ENCODE results near the gene ASCC2. TPM values are rescaled to one million over a fixed set of nuclear protein-coding genes. Genes with fewer than 3 reads are reported as not detected.

The ASCC2 gene
- total and polyA plus RNA-seq, 9 donors = 26.9 to 55.6 (median 36.9) TPM

GRCh38 chr22:29766632-29767170 lies 71.4 kb downstream of the ASCC2 start, which contains the start of gene ZMAT5:
TSS of gene ZMAT5 (minus strand) at chr22:29767007. CDS start at chr22:29748544, 18,463 bp downstream.
- peak; percentile 90 to 93 (median 93) for DNase-seq
- intact Hi-C loops (cut with DNase I) = loop anchor here in 1 of 4 donors (10.0 kb wide), 1 partner anchor 238 kb away; no protein-coding TSS in a partner anchor

GRCh38 chr22:29765905-29766631 lies 72.0 kb downstream of the ASCC2 start:
- peak in 1 of 5 donors; percentile 15 for DNase-seq
- Histone ChIP-seq H3K9me3 (no peaks in the 10 kb centered on the region), H3K4me3 (peak overlapping the region; percentile 97), H3K27me3 (no peaks in the 10 kb centered on the region), H3K36me3 (no peaks in the 10 kb centered on the region), H3K27ac (peak overlapping the region in 1 of 2 donors; percentile 76), H3K4me1 (ENCODE audit: insufficient read depth) (peaks cover 10% of the 10 kb centered on the region)
- intact Hi-C loops (cut with DNase I) = loop anchor here in 1 of 4 donors (10.0 kb wide), 1 partner anchor 239 kb away; no protein-coding TSS in a partner anchor
- no peak for TF ChIP-seq POLR2A (IDR thresholded peaks at IDR 0.05)
- TF ChIP-seq CTCF (IDR thresholded peaks at IDR 0.05) = no peak
- TF ChIP-seq EP300 (IDR thresholded peaks at IDR 0.05) = no peak
- WGBS, 3 donors = 48 to 56% (median 51%) methylated on average over 15 of the region's 15 CpGs

More at GRCh38 chr22:29766632-29767170, 71.4 kb downstream of the ASCC2 start, which contains the start of gene ZMAT5:
- H3K27ac ChIP-seq = peak within 1 kb of the TSS; percentile 31 to 76
- TF ChIP-seq POLR2A (IDR thresholded peaks at IDR 0.05) (no peak), EP300 (IDR thresholded peaks at IDR 0.05) (no peak), CTCF (IDR thresholded peaks at IDR 0.05) (no peak)
- no peaks in the 10 kb centered on the region for H3K9me3 ChIP-seq
- H3K4me3 ChIP-seq = peak within 1 kb of the TSS; percentile 97
- H3K27me3 ChIP-seq = no peaks in the 10 kb centered on the region
- 0% methylated on average over 32 of the region's 32 CpGs for WGBS, 3 donors
- H3K36me3 ChIP-seq = no peaks in the 10 kb centered on the region
- H3K4me1 ChIP-seq (ENCODE audit: insufficient read depth) = peaks cover 10% of the 10 kb centered on the region

- 82 to 88% (median 85%) methylated on average over 15 of the region's 15 CpGs for WGBS, 3 donors
- H3K27ac ChIP-seq = no peak overlapping the region
- intact Hi-C loops (cut with DNase I) = loop anchor here in 1 of 4 donors (10.0 kb wide), 1 partner anchor 243 kb away; no protein-coding TSS in a partner anchor
- H3K27me3 ChIP-seq = no peaks in the 10 kb centered on the region
- H3K9me3 ChIP-seq = no peaks in the 10 kb centered on the region
- TF ChIP-seq POLR2A (IDR thresholded peaks at IDR 0.05) = no peak
- no peak for TF ChIP-seq CTCF (IDR thresholded peaks at IDR 0.05)
- TF ChIP-seq EP300 (IDR thresholded peaks at IDR 0.05) = no peak
- peaks cover 5% of the 10 kb centered on the region for H3K4me1 ChIP-seq (ENCODE audit: insufficient read depth)
- no peak overlapping the region for H3K4me3 ChIP-seq
- no peak for DNase-seq
- no peaks in the 10 kb centered on the region for H3K36me3 ChIP-seq
Observed at GRCh38 chr22:29762263-29762662, 75.8 kb downstream of the ASCC2 start.

GRCh38 chr22:29758959-29759358 lies 79.1 kb downstream of the ASCC2 start:
- 71 to 78% (median 76%) methylated on average over 5 of the region's 5 CpGs for WGBS, 3 donors

More at GRCh38 chr22:29758959-29759358, 79.1 kb downstream of the ASCC2 start:
- no peaks in the 10 kb centered on the region for H3K9me3 ChIP-seq
- no peaks in the 10 kb centered on the region for H3K36me3 ChIP-seq
- H3K27ac ChIP-seq = no peak overlapping the region
- no peak overlapping the region for H3K4me3 ChIP-seq
- H3K4me1 ChIP-seq (ENCODE audit: insufficient read depth) = no peaks in the 10 kb centered on the region
- no peaks in the 10 kb centered on the region for H3K27me3 ChIP-seq
- no peak for DNase-seq
- TF ChIP-seq EP300 (IDR thresholded peaks at IDR 0.05) (no peak), POLR2A (IDR thresholded peaks at IDR 0.05) (no peak), CTCF (IDR thresholded peaks at IDR 0.05) (no peak)
- intact Hi-C loops (cut with DNase I) = loop anchor here in 1 of 4 donors (10.0 kb wide), 1 partner anchor 226 kb away; no protein-coding TSS in a partner anchor

All from ovary (tissue), 9 donors.